ENCODE measurements around the gene GRB10.
"Not testable (repeated sequence)": the region's sequence is repeated elsewhere in the genome, so short reads cannot be mapped to it uniquely, and the experiment has no call there.

Gene GRB10

GRCh38 chr7:50779427-50779826 is 3.3 kb downstream of the GRB10 start:
- no peak for DNase-seq (ENCODE audit: low read depth, low spot score)

GRCh38 chr7:50778189-50778588 is 4.5 kb downstream of the GRB10 start:
- DNase-seq (ENCODE audit: low read depth, low spot score) = no peak

GRCh38 chr7:50775836-50776235 is 6.9 kb downstream of the GRB10 start:
- DNase-seq (ENCODE audit: low read depth, low spot score) = no peak

- no peak for DNase-seq (ENCODE audit: low read depth, low spot score)
Measured at GRCh38 chr7:50775231-50775630, 7.5 kb downstream of the GRB10 start.

GRCh38 chr7:50774319-50774718 is 8.4 kb downstream of the GRB10 start:
- DNase-seq (ENCODE audit: low read depth, low spot score) = no peak

- DNase-seq (ENCODE audit: low read depth, low spot score) = not testable (repeated sequence)
Measured at GRCh38 chr7:50773071-50773470, 9.6 kb downstream of the GRB10 start.

- no peak for DNase-seq (ENCODE audit: low read depth, low spot score)
Measured at GRCh38 chr7:50771120-50772002, 11.3 kb downstream of the GRB10 start.

GRCh38 chr7:50768485-50769474 is 13.9 kb downstream of the GRB10 start:
- no peak for DNase-seq (ENCODE audit: low read depth, low spot score)

- DNase-seq (ENCODE audit: low read depth, low spot score) = no peak
Measured at GRCh38 chr7:50766849-50767207, 15.9 kb downstream of the GRB10 start.

- no peak for DNase-seq (ENCODE audit: low read depth, low spot score)
Measured at GRCh38 chr7:50766106-50766848, 16.4 kb downstream of the GRB10 start.

GRCh38 chr7:50762337-50762736 is 20.4 kb downstream of the GRB10 start:
- no peak for DNase-seq (ENCODE audit: low read depth, low spot score)

GRCh38 chr7:50761713-50762112 is 21.0 kb downstream of the GRB10 start:
- no peak for DNase-seq (ENCODE audit: low read depth, low spot score)

GRCh38 chr7:50757703-50758390 is 24.8 kb downstream of the GRB10 start:
- DNase-seq (ENCODE audit: low read depth, low spot score) = no peak

GRCh38 chr7:50756180-50756579 is 26.5 kb downstream of the GRB10 start:
- no peak for DNase-seq (ENCODE audit: low read depth, low spot score)

- no peak for DNase-seq (ENCODE audit: low read depth, low spot score)
Measured at GRCh38 chr7:50754684-50755083, 28.0 kb downstream of the GRB10 start.

GRCh38 chr7:50754241-50754640 is 28.5 kb downstream of the GRB10 start:
- DNase-seq (ENCODE audit: low read depth, low spot score) = no peak

GRCh38 chr7:50752422-50752821 is 30.3 kb downstream of the GRB10 start:
- no peak for DNase-seq (ENCODE audit: low read depth, low spot score)

- no peak for DNase-seq (ENCODE audit: low read depth, low spot score)
Measured at GRCh38 chr7:50751146-50751545, 31.6 kb downstream of the GRB10 start.

- DNase-seq (ENCODE audit: low read depth, low spot score) = no peak
Measured at GRCh38 chr7:50749896-50750295, 32.8 kb downstream of the GRB10 start.

GRCh38 chr7:50748472-50748871 is 34.2 kb downstream of the GRB10 start:
- no peak for DNase-seq (ENCODE audit: low read depth, low spot score)

GRCh38 chr7:50745835-50746234 is 36.9 kb downstream of the GRB10 start:
- no peak for DNase-seq (ENCODE audit: low read depth, low spot score)

All from iPS DF 19.7 (cell line).